ENCODE results near the gene ELOVL4. TPM values are rescaled to one million over a fixed set of nuclear protein-coding genes. Genes with fewer than 3 reads are reported as not detected.
A peak's percentile ranks its signal among the peaks of the same experiment; 100 is the strongest.

The ELOVL4 gene
- polyA plus RNA-seq, 3 donors = not detected

DNA sequence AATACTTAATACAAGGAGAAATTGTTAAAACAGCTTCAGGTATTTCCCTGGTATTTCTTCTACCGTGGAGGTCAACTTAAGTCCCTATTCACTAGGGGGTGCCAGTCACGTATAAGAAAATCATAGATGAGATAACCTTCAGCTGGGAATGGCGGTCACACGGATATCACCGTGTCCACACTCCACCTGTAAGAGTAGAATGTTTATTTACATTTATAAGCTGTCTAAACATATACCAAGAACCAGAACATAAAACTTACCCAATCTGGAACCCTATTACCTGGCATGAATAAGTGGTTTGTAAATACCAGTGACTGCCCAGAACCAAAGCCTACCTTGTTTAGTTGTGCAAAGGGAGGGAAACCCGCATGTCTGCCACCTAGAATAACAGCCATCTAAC is 1.9 kb upstream of the ELOVL4 start:
- no peaks in the 10 kb centered on the region for H4K20me1 ChIP-seq (ENCODE audit: insufficient read depth, low read length)
- Mint-ChIP-seq H3K27ac (no peak overlapping the region), H3K9me3 (peaks cover 0 to 9% (median 4%) of the 10 kb centered on the region in 7 donors), H3K27me3 (ENCODE audit: low read depth in 3 of 3) (peaks cover 53 to 62% (median 59%) of the 10 kb centered on the region in 3 donors), H3K36me3 (peaks cover 3% of the 10 kb centered on the region in 2 donors), H3K4me1 (peaks cover 15% of the 10 kb centered on the region), H3K4me3 (peak overlapping the region in 1 of 2 donors; percentile 51)
- no peak overlapping the region for H2AFZ ChIP-seq (ENCODE audit: insufficient read depth, low read depth, low read length, poor library complexity, severe bottlenecking)
- peaks cover 55 to 71% of the 10 kb centered on the region in 2 donors for H3K27me3 ChIP-seq (ENCODE audit: control insufficient read depth in 2 of 2, insufficient read depth in 2 of 2, low read length in 2 of 2)
- intact Hi-C loops (cut with micrococcal nuclease) = no loop called here
- H3K9me3 ChIP-seq (replicated peaks in 1 of 2; ENCODE audit: control insufficient read depth in 1 of 2, insufficient read depth in 1 of 2, low read length in 2 of 2) = peaks cover 0 to 10% of the 10 kb centered on the region in 2 donors
- no peak overlapping the region for H3K4me3 ChIP-seq (replicated peaks in 1 of 3; ENCODE audit: low read depth in 2 of 3, low read length in 3 of 3)
- H3K36me3 ChIP-seq (replicated peaks in 1 of 2; ENCODE audit: control insufficient read depth in 1 of 2, insufficient read depth in 2 of 2, low read length in 2 of 2) = no peaks in the 10 kb centered on the region
- H3K4me2 ChIP-seq (replicated peaks; ENCODE audit: extremely low read depth, low read length, poor library complexity, severe bottlenecking) = no peak overlapping the region
- DNase-seq = peak; percentile 15 to 60 (median 55)
- no peaks in the 10 kb centered on the region for H3K79me2 ChIP-seq (ENCODE audit: insufficient read depth, low read length)
- peaks cover 8 to 14% of the 10 kb centered on the region in 2 donors for H3K4me1 ChIP-seq (ENCODE audit: control insufficient read depth in 1 of 2, insufficient read depth in 2 of 2, low read length in 2 of 2)
- no CpG with 5 or more reads among the region's 6 CpGs for WGBS (ENCODE audit: insufficient coverage)
- H3K9ac ChIP-seq (ENCODE audit: insufficient read depth, low read length, poor library complexity, severe bottlenecking) = no peak overlapping the region
- no peak overlapping the region for H3K27ac ChIP-seq (ENCODE audit: low read depth in 1 of 2, low read length in 2 of 2)
- TF ChIP-seq, protein P1, sequence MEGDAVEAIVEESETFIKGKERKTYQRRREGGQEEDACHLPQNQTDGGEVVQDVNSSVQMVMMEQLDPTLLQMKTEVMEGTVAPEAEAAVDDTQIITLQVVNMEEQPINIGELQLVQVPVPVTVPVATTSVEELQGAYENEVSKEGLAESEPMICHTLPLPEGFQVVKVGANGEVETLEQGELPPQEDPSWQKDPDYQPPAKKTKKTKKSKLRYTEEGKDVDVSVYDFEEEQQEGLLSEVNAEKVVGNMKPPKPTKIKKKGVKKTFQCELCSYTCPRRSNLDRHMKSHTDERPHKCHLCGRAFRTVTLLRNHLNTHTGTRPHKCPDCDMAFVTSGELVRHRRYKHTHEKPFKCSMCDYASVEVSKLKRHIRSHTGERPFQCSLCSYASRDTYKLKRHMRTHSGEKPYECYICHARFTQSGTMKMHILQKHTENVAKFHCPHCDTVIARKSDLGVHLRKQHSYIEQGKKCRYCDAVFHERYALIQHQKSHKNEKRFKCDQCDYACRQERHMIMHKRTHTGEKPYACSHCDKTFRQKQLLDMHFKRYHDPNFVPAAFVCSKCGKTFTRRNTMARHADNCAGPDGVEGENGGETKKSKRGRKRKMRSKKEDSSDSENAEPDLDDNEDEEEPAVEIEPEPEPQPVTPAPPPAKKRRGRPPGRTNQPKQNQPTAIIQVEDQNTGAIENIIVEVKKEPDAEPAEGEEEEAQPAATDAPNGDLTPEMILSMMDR (IDR thresholded peaks at IDR 0.05) = peak; percentile 40

DNA sequence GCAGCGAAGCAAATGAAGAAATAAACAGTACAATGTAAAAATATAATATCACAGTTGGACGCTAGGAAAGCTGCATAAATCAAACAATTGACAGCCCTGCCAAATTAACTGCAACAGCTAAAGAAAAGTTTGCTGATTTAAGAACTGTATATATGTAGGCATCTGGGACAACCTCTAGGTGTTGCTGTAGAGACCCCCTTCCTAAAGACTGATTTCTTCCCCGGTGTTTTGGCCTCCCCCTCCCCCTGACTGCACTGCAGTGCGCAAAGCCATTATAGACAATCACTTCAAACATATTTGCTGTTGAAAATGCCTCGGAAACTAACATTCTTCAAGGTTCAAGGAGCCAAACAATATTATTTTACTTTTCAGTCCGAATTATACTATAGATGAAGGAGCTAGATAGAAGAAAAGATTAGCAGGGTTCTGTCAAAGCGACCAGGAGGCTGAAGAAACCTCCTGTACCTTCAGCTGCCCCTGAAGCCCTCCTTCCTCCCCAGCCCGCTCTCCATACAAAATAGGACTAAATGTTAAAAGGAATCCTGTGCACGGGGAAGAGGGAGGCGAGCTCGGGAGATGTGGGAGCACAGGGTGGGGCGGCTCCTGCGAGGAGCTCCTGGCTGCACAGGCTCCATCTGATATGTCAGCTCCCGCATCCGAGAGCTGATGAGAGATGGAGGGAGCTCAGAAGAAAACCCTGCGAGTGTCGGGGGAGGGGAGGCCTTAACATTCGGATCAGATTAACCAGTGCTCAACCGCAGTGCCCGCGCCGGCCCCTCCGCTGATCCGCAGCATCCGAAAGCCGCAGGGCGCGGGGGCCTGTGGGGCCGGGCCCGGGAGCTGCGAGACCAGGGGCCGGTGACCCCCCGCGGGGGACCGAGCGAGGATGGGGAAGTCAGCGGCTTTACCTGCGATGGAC is 822 bp downstream of the ELOVL4 start:
- peaks cover 3% of the 10 kb centered on the region in 2 donors for H3K36me3 Mint-ChIP-seq
- H3K4me3 Mint-ChIP-seq = peak overlapping the region; percentile 78 to 91
- no peak overlapping the region for H3K27ac Mint-ChIP-seq
- TF ChIP-seq, protein P1 (IDR thresholded peaks at IDR 0.05) = no peak
- Histone ChIP-seq H3K4me1 (ENCODE audit: control insufficient read depth in 1 of 2, insufficient read depth in 2 of 2, low read length in 2 of 2) (peaks cover 8 to 14% of the 10 kb centered on the region in 2 donors), H3K9me3 (replicated peaks in 1 of 2; ENCODE audit: control insufficient read depth in 1 of 2, insufficient read depth in 1 of 2, low read length in 2 of 2) (peaks cover 0 to 10% of the 10 kb centered on the region in 2 donors), H3K27ac (ENCODE audit: low read depth in 1 of 2, low read length in 2 of 2) (no peak overlapping the region), H3K4me2 (replicated peaks; ENCODE audit: extremely low read depth, low read length, poor library complexity, severe bottlenecking) (peak overlapping the region; percentile 60), H3K9ac (ENCODE audit: insufficient read depth, low read length, poor library complexity, severe bottlenecking) (peak overlapping the region; percentile 6), H3K4me3 (replicated peaks in 1 of 3; ENCODE audit: low read depth in 2 of 3, low read length in 3 of 3) (peak overlapping the region in 1 of 3 experiments; percentile 59), H4K20me1 (ENCODE audit: insufficient read depth, low read length) (no peaks in the 10 kb centered on the region), H3K27me3 (ENCODE audit: control insufficient read depth in 2 of 2, insufficient read depth in 2 of 2, low read length in 2 of 2) (peaks cover 63 to 85% of the 10 kb centered on the region in 2 donors), H2AFZ (ENCODE audit: insufficient read depth, low read depth, low read length, poor library complexity, severe bottlenecking) (peak overlapping the region; percentile 66), H3K79me2 (ENCODE audit: insufficient read depth, low read length) (no peaks in the 10 kb centered on the region), H3K36me3 (replicated peaks in 1 of 2; ENCODE audit: control insufficient read depth in 1 of 2, insufficient read depth in 2 of 2, low read length in 2 of 2) (no peaks in the 10 kb centered on the region)
- peaks cover 53 to 70% (median 67%) of the 10 kb centered on the region in 3 donors for H3K27me3 Mint-ChIP-seq (ENCODE audit: low read depth in 3 of 3)
- peaks cover 15% of the 10 kb centered on the region for H3K4me1 Mint-ChIP-seq
- peaks cover 0 to 9% (median 4%) of the 10 kb centered on the region in 7 donors for H3K9me3 Mint-ChIP-seq
- 2% methylated on average over 28 of the region's 38 CpGs for WGBS (ENCODE audit: insufficient coverage)
- intact Hi-C loops (cut with micrococcal nuclease) = no loop called here
- no peak for DNase-seq
